ENCODE measurements around the gene PTBP1.

DNA sequence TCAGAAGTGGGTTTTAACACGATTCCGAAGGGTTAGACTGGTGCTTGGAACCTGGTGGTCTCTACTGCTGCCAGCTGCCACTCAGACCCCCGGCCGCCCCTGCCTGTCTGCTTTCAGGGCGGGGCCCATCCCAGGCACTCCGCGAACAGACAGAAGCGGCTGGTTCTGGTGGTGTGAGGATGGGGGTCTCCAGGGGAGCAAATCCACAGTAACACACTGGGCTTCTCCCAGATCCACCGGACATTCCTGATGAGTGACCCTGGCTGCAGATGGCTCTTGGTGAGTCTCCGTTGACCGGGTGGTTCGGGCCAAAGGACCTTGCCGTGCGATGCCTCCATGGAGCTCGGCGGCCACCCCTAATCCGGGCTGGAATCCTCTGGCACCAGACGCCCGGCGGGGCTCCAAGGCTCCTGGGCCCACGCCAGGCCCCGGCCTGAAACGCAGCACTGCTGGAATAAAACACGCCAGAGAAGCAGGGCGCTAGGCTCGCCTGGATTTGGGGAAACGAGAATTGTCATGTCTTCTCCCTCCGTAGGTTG, 2.1 kb upstream of the PTBP1 start:
- TF ChIP-seq, protein P1, sequence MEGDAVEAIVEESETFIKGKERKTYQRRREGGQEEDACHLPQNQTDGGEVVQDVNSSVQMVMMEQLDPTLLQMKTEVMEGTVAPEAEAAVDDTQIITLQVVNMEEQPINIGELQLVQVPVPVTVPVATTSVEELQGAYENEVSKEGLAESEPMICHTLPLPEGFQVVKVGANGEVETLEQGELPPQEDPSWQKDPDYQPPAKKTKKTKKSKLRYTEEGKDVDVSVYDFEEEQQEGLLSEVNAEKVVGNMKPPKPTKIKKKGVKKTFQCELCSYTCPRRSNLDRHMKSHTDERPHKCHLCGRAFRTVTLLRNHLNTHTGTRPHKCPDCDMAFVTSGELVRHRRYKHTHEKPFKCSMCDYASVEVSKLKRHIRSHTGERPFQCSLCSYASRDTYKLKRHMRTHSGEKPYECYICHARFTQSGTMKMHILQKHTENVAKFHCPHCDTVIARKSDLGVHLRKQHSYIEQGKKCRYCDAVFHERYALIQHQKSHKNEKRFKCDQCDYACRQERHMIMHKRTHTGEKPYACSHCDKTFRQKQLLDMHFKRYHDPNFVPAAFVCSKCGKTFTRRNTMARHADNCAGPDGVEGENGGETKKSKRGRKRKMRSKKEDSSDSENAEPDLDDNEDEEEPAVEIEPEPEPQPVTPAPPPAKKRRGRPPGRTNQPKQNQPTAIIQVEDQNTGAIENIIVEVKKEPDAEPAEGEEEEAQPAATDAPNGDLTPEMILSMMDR (conservative IDR thresholded peaks at IDR 0.05 in 1 of 2, IDR thresholded peaks at IDR 0.05 in 1 of 2; ENCODE audit: low read depth in 1 of 2, low read length in 2 of 2) = no peak
- TF ChIP-seq EZH2 (IDR thresholded peaks at IDR 0.05; ENCODE audit: low read length, missing control alignments) = no peak

Data from fibroblast of lung (primary cell).